Measurements from ENCODE around the gene DOCK2.

- TF ChIP-seq CTCF (conservative IDR thresholded peaks at IDR 0.05) (no peak), ZFX (IDR thresholded peaks at IDR 0.05) (no peak)
Observed at GRCh38 chr5:170038241-170038640, 401.2 kb downstream of the DOCK2 start.
